Measurements from ENCODE around the gene UBR4.

- no peak for TF ChIP-seq CTCF (IDR thresholded peaks at IDR 0.05)
- TF ChIP-seq, protein P1, sequence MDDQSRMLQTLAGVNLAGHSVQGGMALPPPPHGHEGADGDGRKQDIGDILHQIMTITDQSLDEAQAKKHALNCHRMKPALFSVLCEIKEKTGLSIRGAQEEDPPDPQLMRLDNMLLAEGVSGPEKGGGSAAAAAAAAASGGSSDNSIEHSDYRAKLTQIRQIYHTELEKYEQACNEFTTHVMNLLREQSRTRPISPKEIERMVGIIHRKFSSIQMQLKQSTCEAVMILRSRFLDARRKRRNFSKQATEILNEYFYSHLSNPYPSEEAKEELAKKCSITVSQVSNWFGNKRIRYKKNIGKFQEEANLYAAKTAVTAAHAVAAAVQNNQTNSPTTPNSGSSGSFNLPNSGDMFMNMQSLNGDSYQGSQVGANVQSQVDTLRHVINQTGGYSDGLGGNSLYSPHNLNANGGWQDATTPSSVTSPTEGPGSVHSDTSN (IDR thresholded peaks at IDR 0.05), result no peak
- TF ChIP-seq CBX2 (IDR thresholded peaks at IDR 0.05; ENCODE audit: borderline replicate concordance, low read depth), result no peak
- no peak for TF ChIP-seq POLR2A (IDR thresholded peaks at IDR 0.05; ENCODE audit: low read length)
- TF ChIP-seq ELK1 (IDR thresholded peaks at IDR 0.05; ENCODE audit: low read depth, low read length), result no peak
- no peak for TF ChIP-seq EP300 (IDR thresholded peaks at IDR 0.05)
- no peak for TF ChIP-seq CBX8 (IDR thresholded peaks at IDR 0.05)
- no peak for TF ChIP-seq FOSB (CRISPR knock-in tag; IDR thresholded peaks at IDR 0.05)
Measured at GRCh38 chr1:19088717-19089442, 121.2 kb downstream of the UBR4 start.
